Activated B cell treated with CpG ODN at 0.5 μM for 24 hours (primary cell): Measurements from ENCODE around the gene TMPRSS11A. TPM values are rescaled to one million over a fixed set of nuclear protein-coding genes. Genes with fewer than 3 reads are reported as not detected.

ENCODE experiments used
- ATAC-seq: fragments of 200-7000 bp; cut with Tn5 transposase; one replicate; pipeline ENCODE4 v1.10.0; 2021; ENCODE audit warnings: low read depth, mild to moderate bottlenecking, moderate library complexity
- CTCF ChIA-PET: fragments of 350-600 bp; sonication (Branson Sonifier 250); formaldehyde crosslinking; loops from one replicate; lab custom pipeline; 2021; ENCODE audit warnings: antibody characterized with exemption; lab: Charles Lee
- POLR2A ChIA-PET: fragments of 350-600 bp; sonication (Branson Sonifier 250); formaldehyde crosslinking; loops from one replicate; lab custom pipeline; 2021; ENCODE audit warnings: antibody characterized with exemption; lab: Charles Lee
- DNase-seq: peaks from one replicate; pipeline ENCODE4 v3.0.0; 2022
- H3K27ac Mint-ChIP-seq: one replicate; pipeline ENCODE4 v1.8.0; 2020; ENCODE audit warnings: mixed read lengths
- H3K27me3 Mint-ChIP-seq: one replicate; pipeline ENCODE4 v1.8.0; 2021; ENCODE audit warnings: mixed read lengths
- H3K36me3 Mint-ChIP-seq: one replicate; pipeline ENCODE4 v1.8.0; 2021; ENCODE audit warnings: low read depth, mixed read lengths
- H3K4me1 Mint-ChIP-seq: one replicate; pipeline ENCODE4 v1.8.0; 2021; ENCODE audit warnings: mixed read lengths
- H3K4me3 Mint-ChIP-seq: one replicate; pipeline ENCODE4 v1.8.0; 2020; ENCODE audit warnings: mild to moderate bottlenecking, mixed read lengths
- H3K9me3 Mint-ChIP-seq: one replicate; pipeline ENCODE4 v1.8.0; 2020; ENCODE audit warnings: mixed read lengths
- CTCF ChIP-seq: fragments of 200-600 bp; IDR thresholded peaks from one replicate; pipeline ENCODE4 v1.8.0; 2022; ENCODE audit warnings: antibody characterized with exemption, mild to moderate bottlenecking
- intact Hi-C: fragments of 100-400 bp; cut with micrococcal nuclease; formaldehyde crosslinking; loops from one replicate; pipeline ENCODE4 v1.15.1; 2024
- total RNA-seq: library from RNA; stranded (reverse); gene quantifications from 2 replicates; pipeline ENCODE4 v1.2.3, GENCODE V29; 2022

TMPRSS11A gene
- total RNA-seq, 1 donor from 2014 or later: not detected

DNA sequence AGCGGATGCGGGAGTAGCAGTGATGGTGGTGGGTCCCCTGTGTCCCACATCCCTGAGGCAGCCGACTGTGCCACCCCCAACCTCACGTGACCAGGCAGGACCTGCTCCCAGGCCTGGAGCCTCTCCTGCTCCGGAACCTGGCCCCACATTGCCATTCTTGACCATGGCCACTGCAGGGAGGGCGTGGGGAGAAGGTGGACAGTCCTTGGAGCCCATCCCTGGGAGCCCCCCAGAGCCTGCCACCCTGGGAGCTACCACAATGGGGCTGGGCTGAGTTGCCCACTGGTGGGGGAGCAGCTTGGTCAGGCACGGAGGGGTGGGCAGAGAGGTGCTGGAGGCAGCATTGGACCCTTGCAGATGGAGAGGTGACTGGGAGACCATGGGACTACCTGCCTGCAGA, 36.8 kb downstream of the TMPRSS11A start:
- H3K36me3 Mint-ChIP-seq: no peaks in the 10 kb centered on the region
- no peaks in the 10 kb centered on the region for H3K4me1 Mint-ChIP-seq
- intact Hi-C loops: no loop called here
- ChIA-PET CTCF (interaction anchor here (1.0 kb wide), 1 partner anchor 15 kb away, joined by 3 read pairs; no protein-coding TSS in a partner anchor), POLR2A (no interaction called here)
- no peak for TF ChIP-seq CTCF
- DNase-seq (no peak), ATAC-seq (no peak)
- no peak overlapping the region for H3K27ac Mint-ChIP-seq
- H3K9me3 Mint-ChIP-seq: peaks cover 7% of the 10 kb centered on the region
- no peak overlapping the region for H3K4me3 Mint-ChIP-seq
- H3K27me3 Mint-ChIP-seq: peaks cover 2% of the 10 kb centered on the region

- no peaks in the 10 kb centered on the region for H3K36me3 Mint-ChIP-seq
- no peaks in the 10 kb centered on the region for H3K4me1 Mint-ChIP-seq
- no peaks in the 10 kb centered on the region for H3K27me3 Mint-ChIP-seq
- no peak for ATAC-seq
- no peak for DNase-seq
- POLR2A ChIA-PET: no interaction called here
- H3K9me3 Mint-ChIP-seq: peaks cover 7% of the 10 kb centered on the region
- no peak for TF ChIP-seq CTCF
- CTCF ChIA-PET: no interaction called here
- H3K4me3 Mint-ChIP-seq: no peak overlapping the region
- H3K27ac Mint-ChIP-seq: no peak overlapping the region
- intact Hi-C loops: no loop called here
Measured at GRCh38 chr4:67922697-67923096, 40.6 kb downstream of the TMPRSS11A start.

GRCh38 chr4:67918428-67918827, 44.9 kb downstream of the TMPRSS11A start:
- H3K9me3 Mint-ChIP-seq: no peaks in the 10 kb centered on the region
- TF ChIP-seq CTCF: no peak
- ChIA-PET CTCF (no interaction called here), POLR2A (no interaction called here)
- no peaks in the 10 kb centered on the region for H3K4me1 Mint-ChIP-seq
- no peak for DNase-seq
- no peaks in the 10 kb centered on the region for H3K27me3 Mint-ChIP-seq
- intact Hi-C loops: no loop called here
- ATAC-seq: no peak
- no peaks in the 10 kb centered on the region for H3K36me3 Mint-ChIP-seq
- no peak overlapping the region for H3K27ac Mint-ChIP-seq
- H3K4me3 Mint-ChIP-seq: no peak overlapping the region

- Mint-ChIP-seq H3K27me3 (no peaks in the 10 kb centered on the region), H3K27ac (no peak overlapping the region), H3K4me3 (no peak overlapping the region), H3K4me1 (no peaks in the 10 kb centered on the region), H3K9me3 (no peaks in the 10 kb centered on the region), H3K36me3 (no peaks in the 10 kb centered on the region)
- intact Hi-C loops: no loop called here
- POLR2A ChIA-PET: no interaction called here
- CTCF ChIA-PET: no interaction called here
- ATAC-seq (no peak), DNase-seq (no peak)
- TF ChIP-seq CTCF: no peak
Measured at GRCh38 chr4:67915400-67915966, 47.8 kb downstream of the TMPRSS11A start.

- ChIA-PET CTCF (interaction anchor here (1.2 to 1.7 kb wide), 2 partner anchors 362 to 366 kb away, joined by 4 to 5 read pairs; no protein-coding TSS in a partner anchor), POLR2A (no interaction called here)
- intact Hi-C loops: loop anchor here (5.0 kb wide), 1 partner anchor 165 kb away; no protein-coding TSS in a partner anchor
- H3K36me3 Mint-ChIP-seq: no peaks in the 10 kb centered on the region
- peaks cover 8% of the 10 kb centered on the region for H3K27me3 Mint-ChIP-seq
- DNase-seq: no peak
- ATAC-seq: no peak
- H3K4me3 Mint-ChIP-seq: no peak overlapping the region
- no peak overlapping the region for H3K27ac Mint-ChIP-seq
- no peaks in the 10 kb centered on the region for H3K4me1 Mint-ChIP-seq
- H3K9me3 Mint-ChIP-seq: no peaks in the 10 kb centered on the region
- TF ChIP-seq CTCF: no peak
Measured at GRCh38 chr4:67912080-67912479, 51.2 kb downstream of the TMPRSS11A start.
